Heart left ventricle (tissue), 13 donors: Measurements from ENCODE around the gene POM121L12.

Experiments used
- CTCF ChIP-seq, 12 donors: fragments of 200-600 bp; sonication (generic) in 4 of 12; IDR thresholded peaks; one replicate each; pipeline versions ENCODE4 v1.5.0 to v1.8.0; 2018 to 2022; ENCODE audit warnings: antibody characterized with exemption in 12 of 12, mild to moderate bottlenecking in 5 of 12
- POLR2A ChIP-seq, 2 donors: fragments of 450-650 bp; IDR thresholded peaks; one replicate each; pipeline ENCODE4 v1.6.1; 2017; ENCODE audit warnings: antibody characterized with exemption in 2 of 2, mild to moderate bottlenecking in 2 of 2, moderate library complexity in 2 of 2
- donor health status: ischemic (EF 13 %, LVEDD 7.1; RV severe dilation, severe dysfunction).
- donor health status: DM: no; HTN: yes; CAD: no.
- donor health status: DM: no; HTN: no; CAD: no.
- donor health status: ischemic (EF 25% LVEDD 6.9; RV normal size, moderate dysfunction).
- donor health status: ischemic (EF 25% LVEDD 5.7; RV mildly dilated, moderate dysfunction).
- donor health status: ischemic (EF 35%, LVEDD 5.7; RV mildly dilated, moderate dysfunction).
- donor health status: nonischemic (EF 11% LVEDD 7.7; RV severe dilation, severe dysfunction).
- donor health status: DM: yes; HTN: yes; CAD: no.
- donor health status: PGD.
- donor health status: ischemic (EF 29% LVEDD 5.4; RV normal size, mild dysfunction).
- donor health status: nonischemic (EF 23%, LVEDD 6.1; RV moderate dilation, normal function).

- TF ChIP-seq POLR2A (IDR thresholded peaks at IDR 0.05) (no peak), CTCF (IDR thresholded peaks at IDR 0.05) (no peak)
These were observed 27.4 kb downstream of the POM121L12 start for GRCh38 chr7:53062796-53063195.
